ENCODE measurements around the gene CDC6.

The CDC6 gene

GRCh38 chr17:40352237-40352778, 64.6 kb downstream of the CDC6 start:
- no peak for DNase-seq (ENCODE audit: low spot score)

DNA sequence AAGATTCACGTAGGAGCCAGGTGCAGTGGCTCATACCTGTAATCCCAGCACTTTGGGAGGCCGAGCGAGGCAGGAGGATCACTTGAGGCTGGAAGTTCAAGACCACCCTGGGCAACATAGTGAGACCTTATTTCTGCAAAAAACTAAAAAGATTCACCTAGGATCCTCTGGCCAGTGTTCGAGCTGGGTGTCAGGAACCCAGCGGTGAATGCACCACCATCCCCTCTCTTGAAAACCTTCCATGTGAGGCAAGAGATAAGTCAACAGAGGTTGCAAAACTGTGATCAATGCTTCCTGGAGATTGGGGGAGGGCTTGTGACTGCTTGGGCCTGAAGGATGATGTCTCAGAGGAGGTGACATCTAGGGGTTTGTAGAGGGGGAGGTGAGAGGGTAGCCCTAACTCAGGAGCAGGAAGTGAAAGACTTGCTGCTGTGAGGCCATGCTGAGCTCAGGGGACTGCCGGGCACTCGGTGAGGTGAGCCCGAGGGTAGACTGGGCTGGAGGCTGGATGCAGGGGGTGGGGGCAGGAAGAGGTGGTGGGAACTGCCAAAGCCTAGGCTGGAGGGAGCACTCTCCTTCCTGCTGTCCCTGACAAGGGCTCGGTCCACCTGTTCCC, 65.2 kb downstream of the CDC6 start:
- no peak for DNase-seq (ENCODE audit: low spot score)

Measured in AG20443 (cell line).